LNCAP (cell line): ENCODE measurements around the gene PUSL1.
A peak's percentile ranks its signal among the peaks of the same experiment; 100 is the strongest.

Experiments used
- CTCF ChIP-seq: fragments of 450-650 bp; IDR thresholded peaks from 2 replicates; pipeline ENCODE4 v1.5.1; 2017; ENCODE audit warnings: mild to moderate bottlenecking

The PUSL1 gene

GRCh38 chr1:1286313-1287261, 21.8 kb upstream of the PUSL1 start:
- no peak for TF ChIP-seq CTCF

- TF ChIP-seq CTCF: no peak
These were observed 20.9 kb upstream of the PUSL1 start for GRCh38 chr1:1287288-1288110.

GRCh38 chr1:1290238-1290731, 18.1 kb upstream of the PUSL1 start:
- peak; percentile 76 for TF ChIP-seq CTCF

GRCh38 chr1:1291023-1291528, 17.3 kb upstream of the PUSL1 start:
- no peak for TF ChIP-seq CTCF

GRCh38 chr1:1291548-1292441, 16.6 kb upstream of the PUSL1 start:
- TF ChIP-seq CTCF: peak; percentile 70

- no peak for TF ChIP-seq CTCF
These were observed 16.0 kb upstream of the PUSL1 start for GRCh38 chr1:1292442-1292779.

GRCh38 chr1:1292851-1293250, 15.5 kb upstream of the PUSL1 start:
- no peak for TF ChIP-seq CTCF
